Activated B cell treated with CpG ODN at 0.5 μM for 24 hours (primary cell): ENCODE data around the gene INTS6. TPM values are rescaled to one million over a fixed set of nuclear protein-coding genes. Genes with fewer than 3 reads are reported as not detected.

Source experiments
- ATAC-seq: fragments of 200-7000 bp; cut with Tn5 transposase; one replicate; pipeline ENCODE4 v1.10.0; 2021; ENCODE audit warnings: low read depth, mild to moderate bottlenecking, moderate library complexity
- CTCF ChIA-PET: fragments of 350-600 bp; sonication (Branson Sonifier 250); formaldehyde crosslinking; loops from one replicate; lab custom pipeline; 2021; ENCODE audit warnings: antibody characterized with exemption; lab: Charles Lee
- POLR2A ChIA-PET: fragments of 350-600 bp; sonication (Branson Sonifier 250); formaldehyde crosslinking; loops from one replicate; lab custom pipeline; 2021; ENCODE audit warnings: antibody characterized with exemption; lab: Charles Lee
- DNase-seq: peaks from one replicate; pipeline ENCODE4 v3.0.0; 2022
- H3K27ac Mint-ChIP-seq: one replicate; pipeline ENCODE4 v1.8.0; 2020; ENCODE audit warnings: mixed read lengths
- H3K27me3 Mint-ChIP-seq: one replicate; pipeline ENCODE4 v1.8.0; 2021; ENCODE audit warnings: mixed read lengths
- H3K36me3 Mint-ChIP-seq: one replicate; pipeline ENCODE4 v1.8.0; 2021; ENCODE audit warnings: low read depth, mixed read lengths
- H3K4me1 Mint-ChIP-seq: one replicate; pipeline ENCODE4 v1.8.0; 2021; ENCODE audit warnings: mixed read lengths
- H3K4me3 Mint-ChIP-seq: one replicate; pipeline ENCODE4 v1.8.0; 2020; ENCODE audit warnings: mild to moderate bottlenecking, mixed read lengths
- H3K9me3 Mint-ChIP-seq: one replicate; pipeline ENCODE4 v1.8.0; 2020; ENCODE audit warnings: mixed read lengths
- intact Hi-C: fragments of 100-400 bp; cut with micrococcal nuclease; formaldehyde crosslinking; loops from one replicate; pipeline ENCODE4 v1.15.1; 2024
- total RNA-seq: library from RNA; stranded (reverse); gene quantifications from 2 replicates; pipeline ENCODE4 v1.2.3, GENCODE V29; 2022
- TF ChIP-seq, protein P1 (sequence below): fragments of 200-600 bp; IDR thresholded peaks from one replicate; pipeline ENCODE4 v1.8.0; 2022; ENCODE audit warnings: antibody characterized with exemption, mild to moderate bottlenecking

The INTS6 gene
- total RNA-seq, 1 donor from 2014 or later, result 68.7 TPM

- no peak overlapping the region for H3K4me3 Mint-ChIP-seq
- ATAC-seq (no peak), DNase-seq (no peak)
- no peaks in the 10 kb centered on the region for H3K27me3 Mint-ChIP-seq
- POLR2A ChIA-PET, result no interaction called here
- H3K9me3 Mint-ChIP-seq, result no peaks in the 10 kb centered on the region
- no peak overlapping the region for H3K27ac Mint-ChIP-seq
- no peaks in the 10 kb centered on the region for H3K36me3 Mint-ChIP-seq
- intact Hi-C loops, result no loop called here
- TF ChIP-seq, protein P1, sequence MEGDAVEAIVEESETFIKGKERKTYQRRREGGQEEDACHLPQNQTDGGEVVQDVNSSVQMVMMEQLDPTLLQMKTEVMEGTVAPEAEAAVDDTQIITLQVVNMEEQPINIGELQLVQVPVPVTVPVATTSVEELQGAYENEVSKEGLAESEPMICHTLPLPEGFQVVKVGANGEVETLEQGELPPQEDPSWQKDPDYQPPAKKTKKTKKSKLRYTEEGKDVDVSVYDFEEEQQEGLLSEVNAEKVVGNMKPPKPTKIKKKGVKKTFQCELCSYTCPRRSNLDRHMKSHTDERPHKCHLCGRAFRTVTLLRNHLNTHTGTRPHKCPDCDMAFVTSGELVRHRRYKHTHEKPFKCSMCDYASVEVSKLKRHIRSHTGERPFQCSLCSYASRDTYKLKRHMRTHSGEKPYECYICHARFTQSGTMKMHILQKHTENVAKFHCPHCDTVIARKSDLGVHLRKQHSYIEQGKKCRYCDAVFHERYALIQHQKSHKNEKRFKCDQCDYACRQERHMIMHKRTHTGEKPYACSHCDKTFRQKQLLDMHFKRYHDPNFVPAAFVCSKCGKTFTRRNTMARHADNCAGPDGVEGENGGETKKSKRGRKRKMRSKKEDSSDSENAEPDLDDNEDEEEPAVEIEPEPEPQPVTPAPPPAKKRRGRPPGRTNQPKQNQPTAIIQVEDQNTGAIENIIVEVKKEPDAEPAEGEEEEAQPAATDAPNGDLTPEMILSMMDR, result no peak
- peaks cover 21% of the 10 kb centered on the region for H3K4me1 Mint-ChIP-seq
- CTCF ChIA-PET, result no interaction called here
Observed at GRCh38 chr13:51328488-51328887, 124.3 kb downstream of the INTS6 start.

DNA sequence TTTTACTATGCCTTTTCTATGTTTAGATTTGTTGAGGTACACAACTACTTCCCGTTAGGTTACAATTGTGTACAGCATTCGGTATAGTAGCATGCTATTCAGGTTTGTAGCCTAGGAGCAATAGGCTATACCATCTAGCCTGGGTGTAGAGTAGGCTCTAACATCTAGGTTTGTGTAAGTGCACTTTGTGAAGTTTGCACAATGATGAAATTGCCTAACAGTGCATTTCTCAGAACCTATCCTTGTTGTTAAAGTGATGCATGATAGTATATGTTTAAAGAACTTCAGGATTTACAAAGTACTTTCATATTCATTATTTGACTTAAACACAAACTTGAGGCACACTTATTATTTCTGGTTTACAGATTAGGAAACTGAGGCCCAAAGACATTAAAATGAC lies 124.9 kb downstream of the INTS6 start:
- Mint-ChIP-seq H3K4me1 (peaks cover 21% of the 10 kb centered on the region), H3K27ac (no peak overlapping the region), H3K27me3 (no peaks in the 10 kb centered on the region), H3K4me3 (no peak overlapping the region), H3K9me3 (no peaks in the 10 kb centered on the region), H3K36me3 (no peaks in the 10 kb centered on the region)
- ATAC-seq (no peak), DNase-seq (no peak)
- CTCF ChIA-PET, result no interaction called here
- intact Hi-C loops, result no loop called here
- POLR2A ChIA-PET, result no interaction called here
- TF ChIP-seq, protein P1, result no peak

DNA sequence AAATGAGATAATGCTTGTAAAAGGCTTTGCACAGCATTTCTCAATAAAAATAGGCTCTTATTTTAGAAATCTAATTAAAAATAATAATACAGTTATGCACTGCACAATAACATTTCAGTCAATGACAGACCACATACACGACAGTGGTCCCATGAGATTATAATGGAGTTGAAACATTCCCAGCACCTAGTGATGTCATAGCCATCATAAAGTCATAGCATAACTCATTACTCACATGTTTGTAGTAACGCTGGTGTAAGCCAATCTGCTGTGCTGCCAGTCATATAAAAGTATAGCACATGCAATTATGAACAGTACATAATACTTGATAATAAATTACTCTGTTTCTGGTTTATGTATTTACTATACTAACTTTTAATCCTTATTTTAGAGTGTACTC lies 126.1 kb downstream of the INTS6 start:
- Mint-ChIP-seq H3K4me3 (no peak overlapping the region), H3K9me3 (no peaks in the 10 kb centered on the region), H3K36me3 (no peaks in the 10 kb centered on the region), H3K4me1 (peaks cover 21% of the 10 kb centered on the region), H3K27me3 (no peaks in the 10 kb centered on the region), H3K27ac (no peak overlapping the region)
- ATAC-seq (no peak), DNase-seq (no peak)
- intact Hi-C loops, result no loop called here
- POLR2A ChIA-PET, result no interaction called here
- TF ChIP-seq, protein P1, result no peak
- CTCF ChIA-PET, result no interaction called here

GRCh38 chr13:51325837-51326236 lies 127.0 kb downstream of the INTS6 start:
- intact Hi-C loops, result no loop called here
- ChIA-PET CTCF (no interaction called here), POLR2A (no interaction called here)
- peaks cover 12% of the 10 kb centered on the region for H3K4me1 Mint-ChIP-seq
- no peaks in the 10 kb centered on the region for H3K36me3 Mint-ChIP-seq
- ATAC-seq (no peak), DNase-seq (no peak)
- no peak overlapping the region for H3K27ac Mint-ChIP-seq
- no peaks in the 10 kb centered on the region for H3K27me3 Mint-ChIP-seq
- H3K4me3 Mint-ChIP-seq, result no peak overlapping the region
- TF ChIP-seq, protein P1, result no peak
- H3K9me3 Mint-ChIP-seq, result no peaks in the 10 kb centered on the region

GRCh38 chr13:51324714-51325420 lies 128.0 kb downstream of the INTS6 start:
- intact Hi-C loops, result no loop called here
- Mint-ChIP-seq H3K4me3 (no peak overlapping the region), H3K27ac (no peak overlapping the region), H3K9me3 (no peaks in the 10 kb centered on the region), H3K27me3 (no peaks in the 10 kb centered on the region), H3K4me1 (peaks cover 7% of the 10 kb centered on the region), H3K36me3 (no peaks in the 10 kb centered on the region)
- ATAC-seq, result no peak
- no peak for DNase-seq
- POLR2A ChIA-PET, result interaction anchor here (0.6 kb wide), 1 partner anchor 137 kb away, joined by 6 read pairs; no protein-coding TSS in a partner anchor
- CTCF ChIA-PET, result no interaction called here
- TF ChIP-seq, protein P1, result no peak
